GM12891 (cell line): ENCODE data around the gene CCBE1.

ENCODE experiments used
- PAX5 ChIP-seq: IDR thresholded peaks from 2 replicates; pipeline ENCODE4 v1.6.1; 2011; ENCODE audit warnings: low read length, moderate library complexity, mild to moderate bottlenecking; ENCODE audit not compliant: insufficient read depth, severe bottlenecking
- POLR2A ChIP-seq: IDR thresholded peaks from 2 replicates; pipeline ENCODE4 v1.6.1; 2011; ENCODE audit warnings: low read depth, low read length, control low read depth
- POLR2AphosphoS5 ChIP-seq: IDR thresholded peaks from 2 replicates; pipeline ENCODE4 v1.6.1; 2011; ENCODE audit warnings: low read depth, low read length, control low read depth
- SPI1 ChIP-seq: IDR thresholded peaks from 2 replicates; pipeline ENCODE4 v1.6.1; 2011; ENCODE audit warnings: low read depth, low read length, control low read depth
- TAF1 ChIP-seq: IDR thresholded peaks from 2 replicates; pipeline ENCODE4 v1.6.1; 2011; ENCODE audit warnings: low read depth, low read length, control low read depth

- TF ChIP-seq POLR2A (no peak), PAX5 (no peak), SPI1 (no peak), POLR2AphosphoS5 (no peak), TAF1 (no peak)
These were observed 237.7 kb downstream of the CCBE1 start for GRCh38 chr18:59459369-59460071.
